Colon (tissue), 2 donors: ENCODE results near the gene TMEM186.
"Not testable (repeated sequence)": the region's sequence is repeated elsewhere in the genome, so short reads cannot be mapped to it uniquely, and the experiment has no call there.

ENCODE experiments used
- FAIRE-seq: peaks from 2 replicates; lab custom pipeline; 2012; peaks lifted over from hg19 to GRCh38; lab: Jason Lieb, UNC
- donor health status: control.
- donor health status: control.

TMEM186 gene, protein sequence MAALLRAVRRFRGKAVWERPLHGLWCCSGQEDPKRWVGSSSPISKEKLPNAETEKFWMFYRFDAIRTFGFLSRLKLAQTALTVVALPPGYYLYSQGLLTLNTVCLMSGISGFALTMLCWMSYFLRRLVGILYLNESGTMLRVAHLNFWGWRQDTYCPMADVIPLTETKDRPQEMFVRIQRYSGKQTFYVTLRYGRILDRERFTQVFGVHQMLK

DNA sequence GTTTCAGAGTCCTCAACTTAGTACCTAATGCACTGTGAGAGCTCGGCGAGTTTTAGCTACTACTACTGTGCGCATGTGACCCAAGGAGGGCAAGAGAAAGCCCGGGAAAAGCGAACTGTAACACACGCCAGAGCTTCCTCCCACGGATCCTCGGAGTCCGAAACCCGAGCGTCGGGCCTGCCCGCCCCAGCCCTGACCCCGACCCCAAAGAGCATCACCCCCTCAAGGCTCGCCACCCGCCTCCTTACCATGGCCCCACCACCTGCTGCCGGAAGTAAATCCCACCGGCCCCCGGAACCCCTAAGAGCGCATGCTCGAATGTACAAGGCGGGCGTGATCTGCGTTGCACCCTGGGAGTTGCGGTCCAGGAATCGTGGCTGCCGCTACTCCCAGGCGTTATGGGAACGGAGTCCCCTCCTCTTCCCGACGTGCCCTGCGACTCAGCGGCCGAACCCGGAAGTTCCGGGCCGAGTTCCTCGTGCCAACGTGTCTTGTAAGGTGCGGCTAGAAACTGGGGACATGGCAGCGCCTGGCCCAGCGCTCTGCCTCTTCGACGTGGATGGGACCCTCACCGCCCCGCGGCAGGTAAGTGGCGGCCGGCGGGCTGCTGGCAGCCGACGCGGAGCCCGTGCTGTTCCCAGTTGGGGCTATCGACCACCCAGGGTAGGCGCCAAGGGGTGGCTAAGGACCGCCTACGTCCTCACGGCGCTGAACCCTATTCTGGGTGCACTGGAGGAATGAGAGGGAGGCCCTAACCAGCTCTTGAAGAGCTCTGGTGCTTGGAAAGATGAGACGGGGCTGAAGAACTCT is at the start of gene TMEM186, which contains the start of gene PMM2:
TSS of gene TMEM186 (minus strand) at position 276 of the 810 bp plus-strand sequence. CDS start at position 251, 25 bp downstream.
TSS of gene PMM2 (plus strand) at position 476 of the 810 bp plus-strand sequence. CDS start at position 520, 44 bp downstream.
- FAIRE-seq: no peak

DNA sequence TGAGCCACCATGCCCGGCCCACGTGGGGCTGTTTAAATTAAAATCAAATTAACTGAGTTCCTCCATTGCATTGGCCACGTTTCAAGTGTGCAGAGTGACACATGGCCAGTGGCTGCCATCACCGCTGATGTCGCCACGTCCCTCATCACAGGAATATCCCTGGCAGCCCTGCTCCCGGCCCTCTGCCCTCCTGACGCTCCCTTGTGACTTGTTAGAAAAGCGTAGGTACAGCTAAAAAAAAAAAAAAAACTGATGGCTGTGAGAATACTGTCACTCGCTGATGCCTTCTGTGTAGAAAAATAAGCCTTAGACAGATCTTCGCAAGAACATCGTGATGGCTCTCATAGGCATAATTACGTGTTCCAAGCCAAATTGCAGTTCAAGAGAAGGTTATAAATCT is 49.7 kb upstream of the TMEM186 start:
- FAIRE-seq: no peak

DNA sequence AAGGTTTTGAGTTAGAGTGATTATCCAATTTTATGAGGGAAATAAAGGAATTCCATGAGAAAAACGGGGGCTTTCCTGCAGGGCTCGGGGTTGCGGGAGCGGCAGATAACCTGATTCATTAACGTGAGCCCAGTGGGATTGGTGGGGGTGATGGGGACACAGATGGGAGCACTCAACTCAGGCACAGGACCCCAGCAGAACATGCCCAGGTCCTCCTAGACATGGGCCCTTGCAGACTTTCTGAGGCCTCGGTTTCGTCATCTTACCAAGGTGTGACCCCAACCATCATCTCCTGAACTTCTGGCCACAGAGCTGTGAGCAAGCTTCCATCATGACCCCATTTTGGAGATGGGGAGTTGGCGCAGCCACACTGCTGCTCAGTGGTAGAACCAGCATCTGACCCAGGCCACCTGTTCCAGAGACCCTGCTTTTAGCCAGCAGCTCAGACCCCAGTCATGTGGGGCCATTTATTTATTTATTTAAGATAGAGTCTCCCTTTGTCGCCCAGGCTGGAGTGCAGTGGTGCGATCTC is 49.0 kb upstream of the TMEM186 start:
- FAIRE-seq: no peak

DNA sequence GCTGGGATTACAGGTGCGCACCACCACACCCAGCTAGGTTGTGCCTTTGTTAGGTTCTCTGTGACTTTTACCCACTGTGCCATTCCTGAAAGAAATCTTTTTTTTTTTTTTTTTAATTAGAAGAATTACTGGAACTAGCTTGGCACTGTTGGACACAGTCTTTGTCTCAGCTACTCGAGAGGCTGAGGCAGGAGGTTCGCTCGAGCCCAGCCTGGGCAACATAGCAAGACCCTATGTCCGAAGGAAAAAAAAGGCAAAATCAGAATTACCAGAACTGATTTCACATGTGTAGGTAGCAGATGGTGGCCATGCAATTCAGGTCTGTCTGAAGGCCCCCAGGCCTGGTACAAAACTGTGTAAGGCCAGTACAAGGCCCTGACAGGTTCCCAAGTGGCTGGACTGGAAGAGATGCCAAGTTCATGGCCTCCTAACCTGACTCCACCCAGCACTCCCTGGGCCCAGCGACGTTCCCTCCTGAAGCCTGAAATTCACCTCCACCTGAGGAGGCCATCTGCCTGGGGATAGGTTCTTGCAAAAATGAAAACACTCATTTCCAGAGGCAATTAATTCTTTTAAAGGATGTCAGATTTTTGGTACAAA is 48.4 kb upstream of the TMEM186 start:
- FAIRE-seq: no peak

DNA sequence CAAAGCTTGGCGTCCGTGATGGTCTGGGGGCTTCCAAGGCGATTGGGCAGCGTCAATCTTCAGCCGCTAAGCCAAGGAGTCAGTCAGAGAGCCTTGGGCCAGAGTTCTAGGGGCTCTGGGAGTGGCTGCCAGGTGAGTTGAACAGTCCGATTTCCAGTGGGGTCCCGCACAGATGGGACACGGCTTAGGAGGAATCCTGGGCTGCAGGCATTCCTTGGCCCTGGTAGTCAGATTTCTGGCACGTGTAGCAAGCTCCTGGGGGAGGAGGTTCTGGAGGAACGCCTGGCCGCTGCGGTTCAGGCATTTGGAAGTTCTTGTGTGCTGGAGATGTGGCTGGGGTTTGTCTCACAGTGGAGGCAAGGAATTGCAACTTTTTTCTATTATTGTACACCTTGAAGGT is 45.9 kb upstream of the TMEM186 start:
- FAIRE-seq: not testable (repeated sequence)

DNA sequence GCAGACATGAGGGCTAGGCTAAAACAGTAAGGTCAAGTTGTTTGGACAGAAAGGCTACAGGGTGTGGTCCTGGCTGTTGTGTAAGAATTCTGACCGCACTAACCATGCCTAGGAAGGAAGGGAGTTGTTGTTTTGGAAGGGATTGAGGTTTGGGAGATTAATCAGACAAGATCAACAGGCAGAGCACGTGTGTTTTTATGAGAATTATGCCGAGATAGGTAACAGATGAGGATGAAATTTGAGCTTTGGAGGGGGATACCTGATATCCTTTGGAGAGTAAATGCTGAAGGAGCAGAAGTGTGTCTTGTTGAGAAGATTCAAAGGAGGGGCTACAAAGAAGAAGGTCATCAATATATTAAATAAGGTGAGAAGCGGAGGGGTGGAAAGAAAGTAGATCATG is 44.6 kb upstream of the TMEM186 start:
- FAIRE-seq: not testable (repeated sequence)

DNA sequence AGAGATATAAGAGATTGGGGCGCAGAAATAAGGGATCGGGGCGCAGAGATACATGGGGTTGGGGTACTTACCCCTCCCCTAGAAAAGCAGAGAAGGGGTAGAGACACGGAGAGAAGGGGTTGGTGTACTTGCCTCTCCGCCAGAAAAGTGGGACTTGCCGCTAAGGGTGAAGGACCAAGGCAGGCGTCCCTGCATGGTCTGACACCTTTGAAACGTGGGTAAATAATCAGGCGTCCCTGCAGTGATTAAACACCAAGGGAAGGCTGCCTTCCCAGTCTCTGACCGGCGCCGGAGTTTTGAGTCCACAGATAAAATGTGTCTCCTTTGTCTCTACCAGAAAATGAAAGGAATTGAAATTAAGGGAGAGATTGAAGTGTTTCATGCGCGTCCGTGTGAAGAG is 40.2 kb upstream of the TMEM186 start:
- FAIRE-seq: not testable (repeated sequence)

DNA sequence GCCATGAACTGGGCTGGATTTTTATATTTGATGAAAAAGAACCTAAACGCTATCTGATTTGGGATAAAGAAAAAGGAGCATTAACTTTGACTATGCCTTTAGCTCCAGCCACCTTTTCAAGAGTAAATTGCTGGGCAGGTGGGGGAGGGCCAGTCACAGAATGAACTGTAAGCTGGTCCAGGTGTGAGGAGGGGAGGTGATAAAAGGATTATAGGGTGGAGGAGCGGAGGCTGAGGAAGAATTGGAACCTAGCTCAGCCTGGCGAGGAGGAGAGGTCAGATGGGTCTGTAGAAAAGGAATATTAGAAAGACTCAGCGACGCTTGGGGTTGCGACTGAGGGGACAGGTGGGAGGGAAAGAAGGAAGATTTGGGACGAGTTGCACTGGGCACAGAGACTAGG is 39.4 kb upstream of the TMEM186 start:
- FAIRE-seq: not testable (repeated sequence)

DNA sequence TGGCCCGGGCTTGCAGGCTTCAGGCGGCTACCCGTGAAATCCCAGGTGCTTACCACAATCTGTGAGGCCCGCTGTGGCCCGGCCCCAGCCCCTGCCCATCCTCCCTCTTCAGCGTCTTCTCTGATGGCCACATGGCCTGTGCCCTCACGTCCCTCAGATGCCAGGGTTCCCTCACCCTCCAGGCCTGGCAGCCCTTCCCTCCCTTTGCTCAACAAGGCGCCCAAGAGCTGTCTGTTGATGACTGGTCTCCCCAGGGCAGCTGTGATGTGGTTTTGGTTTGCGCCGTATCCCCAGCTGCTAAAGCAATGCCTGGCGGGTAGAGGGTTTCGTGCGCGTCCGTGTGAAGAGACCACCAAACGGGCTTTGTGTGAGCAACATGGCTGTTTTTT is 35.3 kb upstream of the TMEM186 start:
- no peak for FAIRE-seq

DNA sequence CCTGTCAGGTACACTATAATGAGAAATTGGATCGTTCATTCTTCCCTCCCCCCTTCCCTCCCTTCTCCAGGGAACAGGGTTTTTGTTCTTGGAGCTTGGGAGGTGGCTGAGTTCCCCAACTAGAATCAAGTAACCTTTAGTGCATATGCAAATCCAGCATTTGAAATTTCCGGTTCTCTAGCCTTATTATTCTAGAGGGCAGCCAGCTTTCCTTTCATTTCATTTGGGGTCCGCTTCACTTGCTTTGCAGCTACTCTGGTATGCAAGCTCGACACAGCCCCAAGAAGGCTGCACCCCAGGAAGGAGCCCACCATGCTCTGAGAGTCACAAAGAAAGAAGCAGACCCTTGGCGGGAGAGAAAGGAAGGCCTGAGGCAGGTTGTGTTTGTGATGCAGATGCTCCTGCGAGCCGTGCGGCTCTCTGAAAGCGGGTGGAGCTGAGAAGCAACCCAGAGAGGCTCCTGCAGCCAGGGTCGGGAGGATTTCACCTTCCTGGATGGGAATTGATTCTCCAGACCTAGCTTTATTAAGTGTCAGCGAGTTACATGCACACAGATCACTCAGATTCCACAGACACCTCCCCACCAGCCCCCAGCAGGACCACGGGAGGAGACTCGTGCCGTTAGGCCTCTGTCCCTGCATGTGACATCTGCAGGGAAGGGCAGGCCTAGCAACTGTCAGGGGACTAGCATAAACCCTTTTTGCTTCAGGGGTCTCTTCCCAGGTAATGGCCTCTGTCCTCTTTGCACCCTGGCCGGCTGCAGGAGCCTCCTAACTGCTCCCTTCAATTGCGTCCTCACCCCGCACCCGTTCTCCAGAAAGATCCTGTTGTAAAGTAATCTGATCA is 34.7 kb upstream of the TMEM186 start:
- FAIRE-seq: no peak

DNA sequence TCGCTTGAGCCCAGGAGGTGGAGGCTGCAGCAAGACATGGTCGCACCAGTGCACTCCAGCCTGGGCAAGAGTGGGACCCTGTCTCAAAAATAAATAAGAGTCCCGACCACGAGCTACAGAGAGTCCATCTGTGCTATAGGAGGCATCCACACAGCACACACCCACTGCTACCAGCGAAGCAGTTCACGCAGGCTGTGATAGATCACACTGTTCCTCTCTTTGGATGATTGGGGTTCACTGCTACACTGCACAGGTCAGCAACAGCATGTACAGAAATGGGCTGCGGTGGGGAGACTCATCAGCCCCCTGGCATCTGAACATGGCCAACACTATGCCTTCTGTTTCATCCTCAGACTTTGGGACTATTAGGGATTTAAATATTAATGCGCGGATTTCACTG is 34.0 kb upstream of the TMEM186 start:
- FAIRE-seq: no peak

DNA sequence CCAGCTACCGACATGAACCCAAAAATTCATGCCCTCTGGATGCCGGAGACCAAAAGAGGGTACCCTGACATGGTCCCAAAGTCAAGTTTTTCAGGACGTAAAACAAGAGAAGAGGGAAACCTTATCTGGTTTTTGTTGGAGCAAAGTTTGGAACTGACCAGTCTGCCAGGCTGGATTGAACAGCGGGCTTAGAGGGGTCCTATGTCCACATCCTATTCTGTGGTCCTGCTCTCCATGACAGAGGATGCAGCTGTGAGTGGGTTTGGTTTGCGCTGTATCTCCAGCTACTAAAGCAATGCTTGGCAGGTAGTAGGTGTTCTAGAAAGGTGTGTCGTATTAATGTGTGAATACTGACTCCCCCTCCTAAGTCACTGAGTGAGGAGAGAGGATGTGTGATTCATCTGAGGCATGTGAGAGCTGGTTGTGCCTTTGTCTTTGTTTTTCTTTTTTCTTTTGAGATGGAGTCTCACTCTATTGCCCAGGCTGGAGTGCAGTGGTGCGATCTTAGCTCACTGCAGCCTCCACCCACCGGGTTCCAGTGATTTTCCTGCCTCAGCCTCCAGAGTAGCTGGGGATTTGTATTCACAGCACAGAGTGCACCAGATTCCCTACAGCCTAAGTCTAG is 31.2 kb upstream of the TMEM186 start:
- FAIRE-seq: no peak

DNA sequence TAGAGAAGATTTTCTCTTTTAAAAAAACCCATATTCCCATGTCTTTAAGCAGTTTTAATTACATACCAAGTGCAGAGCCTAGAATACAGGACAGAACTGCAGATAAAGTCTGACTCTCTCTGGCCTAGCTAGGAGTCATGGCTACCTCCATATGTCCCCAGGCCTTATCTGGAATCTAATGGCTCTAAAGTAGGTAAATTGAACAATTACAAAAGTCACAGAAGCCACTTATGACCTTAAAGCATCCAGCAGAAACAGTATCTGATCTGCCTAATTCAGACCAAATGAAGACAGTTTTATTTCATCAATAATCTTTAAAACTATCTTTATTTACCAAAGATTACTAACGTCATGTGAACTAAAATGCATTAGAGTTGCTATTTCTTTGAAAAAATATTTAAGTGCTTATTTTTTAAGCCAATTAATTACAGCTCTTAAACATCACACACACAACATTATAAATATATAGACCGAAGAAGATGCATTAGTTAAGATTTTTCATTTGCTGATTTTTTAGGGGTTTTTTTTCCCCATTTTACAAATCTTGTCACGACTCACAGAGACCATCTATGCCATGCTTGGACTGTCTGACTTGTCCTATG is 28.9 kb upstream of the TMEM186 start:
- no peak for FAIRE-seq

DNA sequence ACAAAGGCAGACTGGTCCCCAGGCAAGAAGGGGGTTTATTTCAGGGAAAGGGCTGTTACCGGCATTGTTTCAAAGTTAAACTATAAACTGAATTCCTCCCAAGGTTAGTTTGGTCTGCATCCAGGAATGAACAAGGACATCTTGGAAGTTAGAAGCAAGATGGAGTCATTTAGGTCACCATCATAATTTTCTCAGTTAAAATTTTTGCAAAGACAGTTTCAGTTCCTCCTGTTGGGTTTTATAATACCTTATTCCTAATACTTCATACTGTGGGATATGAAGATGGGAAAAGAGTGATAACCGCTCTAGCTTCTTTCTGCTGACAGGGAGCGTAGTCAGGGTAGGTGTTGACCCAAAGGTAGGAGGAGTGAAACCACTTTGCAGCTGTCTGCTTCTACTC is 25.0 kb upstream of the TMEM186 start:
- no peak for FAIRE-seq

DNA sequence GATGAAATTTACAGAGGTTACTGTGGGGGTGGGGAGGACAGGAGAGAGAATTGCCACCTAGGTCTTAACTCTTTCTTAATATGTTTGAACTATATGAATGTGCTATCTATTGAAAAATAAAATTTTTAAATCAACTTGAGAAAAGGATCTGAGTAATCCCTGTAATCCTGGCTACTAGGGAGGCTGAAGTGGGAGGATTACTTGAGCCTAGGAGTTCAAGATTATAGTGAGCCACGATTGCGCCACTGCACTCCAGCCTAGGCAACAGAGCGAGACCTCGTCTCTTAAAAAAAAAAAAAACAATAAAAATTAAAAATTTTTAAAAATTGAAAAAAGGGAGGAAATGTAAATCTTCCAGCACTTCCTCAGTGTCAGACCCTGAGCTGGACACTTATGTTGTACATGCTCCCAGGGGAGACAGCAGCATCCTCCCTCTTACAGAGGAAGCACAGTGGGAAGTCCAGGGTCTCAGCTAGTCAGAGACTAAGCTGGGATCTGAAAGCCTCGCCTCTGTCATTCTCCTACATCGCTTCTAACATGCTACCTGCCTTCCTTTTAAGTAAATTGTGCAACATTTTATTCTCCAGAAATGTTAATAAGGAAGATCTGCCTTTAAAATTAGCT is 22.1 kb upstream of the TMEM186 start:
- FAIRE-seq: no peak

DNA sequence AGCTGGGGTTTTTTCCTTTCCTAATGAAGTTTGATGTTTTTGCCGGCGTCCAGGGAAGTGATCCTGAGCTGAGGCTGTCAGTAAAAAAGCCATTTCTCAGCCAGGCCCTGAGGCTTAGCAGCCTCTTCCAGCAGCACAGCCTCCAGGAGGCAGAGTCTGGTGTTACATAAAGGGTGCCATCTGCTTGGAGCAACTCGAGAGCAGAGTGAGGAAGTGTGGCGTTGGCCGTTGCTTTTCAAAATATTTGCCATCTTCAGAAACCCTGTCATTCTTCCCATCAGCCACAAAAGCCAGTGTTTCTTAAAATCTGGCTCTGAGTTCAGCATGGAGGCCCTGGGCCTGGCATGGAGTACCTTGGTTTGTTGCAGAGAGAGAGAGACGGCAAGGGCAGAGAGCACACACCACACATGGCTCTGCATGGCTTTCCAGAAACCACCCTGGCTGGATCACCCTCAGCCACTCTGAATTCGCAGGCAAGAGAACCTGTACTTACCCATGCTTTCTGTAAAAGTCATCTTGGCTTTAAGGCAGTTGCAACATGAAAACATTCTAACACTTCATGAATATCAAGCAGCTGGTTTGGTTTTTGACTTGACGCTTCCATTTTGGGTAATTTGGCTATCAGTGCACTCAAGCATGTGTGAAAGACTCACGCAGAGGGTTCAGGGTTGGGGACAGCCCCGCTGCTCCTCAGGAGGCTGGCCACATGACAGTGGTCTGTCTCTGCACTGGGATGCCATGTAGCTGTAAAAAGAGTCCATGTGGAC is 21.2 kb upstream of the TMEM186 start:
- no peak for FAIRE-seq

DNA sequence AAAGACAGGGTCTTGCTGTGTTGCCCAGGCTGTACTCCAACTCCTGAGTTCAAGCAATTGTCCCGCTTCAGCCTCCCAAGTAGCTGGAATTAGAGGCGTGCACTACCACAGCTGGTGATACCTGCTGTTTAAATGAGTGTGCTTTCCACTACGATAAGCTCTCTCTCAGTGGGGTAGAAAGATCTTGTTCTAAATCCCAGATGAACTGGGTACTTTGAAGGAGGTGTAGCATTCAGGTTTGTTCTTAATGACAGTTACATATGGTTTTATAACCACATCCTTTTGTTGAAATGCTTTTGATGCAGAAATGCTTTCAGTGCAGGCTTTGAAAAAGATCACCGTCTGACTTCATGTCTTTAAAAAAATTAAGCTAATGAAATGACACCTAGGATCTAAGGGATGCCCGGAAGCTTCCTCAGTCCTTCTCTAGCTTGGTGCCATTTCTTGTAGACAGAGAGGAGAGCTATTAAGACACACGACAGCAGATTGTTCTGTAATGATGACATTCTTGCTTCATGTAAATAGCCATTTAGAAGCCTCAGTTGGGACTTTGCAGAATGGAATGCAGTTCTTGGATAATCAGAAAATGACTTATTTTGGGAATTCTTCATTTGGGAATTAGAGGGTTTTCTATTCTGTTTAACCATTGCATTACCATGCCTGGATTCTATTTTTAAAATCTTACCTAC is 19.7 kb upstream of the TMEM186 start:
- no peak for FAIRE-seq

DNA sequence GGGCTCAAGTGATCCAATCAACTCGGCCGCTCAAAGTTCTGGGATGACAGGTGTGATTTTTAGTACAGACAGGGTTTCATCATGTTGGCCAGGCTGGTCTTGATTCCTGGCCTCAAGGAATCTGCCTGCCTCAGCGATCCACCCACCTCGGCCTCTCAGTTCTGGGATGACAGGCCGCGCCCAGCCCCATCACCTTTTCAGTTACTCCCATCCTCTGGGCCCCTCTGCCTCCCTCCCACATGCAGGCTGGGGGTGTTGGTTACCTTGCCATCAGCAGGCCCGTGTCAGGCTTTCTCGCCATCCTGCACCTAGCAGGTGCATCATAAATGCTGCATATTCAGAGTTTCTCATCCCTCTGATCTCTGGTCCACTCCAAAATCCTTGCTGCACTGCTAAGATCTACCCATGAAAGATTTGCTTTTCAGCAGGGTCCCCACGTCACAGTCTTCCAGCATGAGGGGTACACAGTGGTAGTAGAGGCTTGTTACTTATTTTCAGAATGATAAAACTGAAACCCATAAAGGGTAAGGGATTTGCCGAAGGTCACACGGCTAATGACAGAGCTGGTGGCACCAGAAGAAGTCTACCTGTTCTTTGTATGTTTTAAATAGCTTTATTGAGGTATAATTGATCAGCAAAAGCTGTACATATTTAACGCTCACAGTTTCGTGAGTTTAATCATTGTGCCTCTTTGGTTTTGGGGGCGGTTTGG is 16.8 kb upstream of the TMEM186 start:
- FAIRE-seq: no peak
